Peyer's patch (tissue), 4 donors: ENCODE measurements around the gene POMT1. TPM values are rescaled to one million over a fixed set of nuclear protein-coding genes. Genes with fewer than 3 reads are reported as not detected.
A peak's percentile ranks its signal among the peaks of the same experiment; 100 is the strongest.

Source experiments
- DNase-seq, 3 donors: peaks; one replicate each; pipeline ENCODE4 v3.0.0-alpha.2; 2017 to 2019
- H3K27ac ChIP-seq, 4 donors: fragments of 200-600 bp; sonication (generic); one replicate each; pipeline ENCODE4 v1.5.1; 2016 to 2019
- H3K27me3 ChIP-seq, 2 donors: fragments of 200-600 bp; sonication (generic); one replicate each; pipeline ENCODE4 v1.5.1; 2019
- H3K36me3 ChIP-seq, 3 donors: fragments of 200-600 bp; sonication (generic); one replicate each; pipeline ENCODE4 v1.5.1; 2016 to 2019
- H3K4me1 ChIP-seq, 4 donors: fragments of 200-600 bp; sonication (generic); one replicate each; pipeline ENCODE4 v1.5.1; 2016 to 2019
- H3K4me3 ChIP-seq, 4 donors: fragments of 200-600 bp; sonication (generic); 1 replicate in 3 of 4; 2 replicates in 1 of 4; pipeline ENCODE4 v1.5.1; 2016 to 2019; ENCODE audit warnings: mild to moderate bottlenecking in 1 of 4
- H3K9me3 ChIP-seq, 4 donors: fragments of 200-600 bp; sonication (generic); one replicate each; pipeline ENCODE4 v1.5.1; 2016 to 2019; ENCODE audit warnings: mild to moderate bottlenecking in 1 of 4
- POLR2A ChIP-seq, 2 donors: fragments of 450-650 bp; IDR thresholded peaks; one replicate each; pipeline ENCODE4 v1.5.1; 2017; ENCODE audit warnings: antibody characterized with exemption in 2 of 2, mild to moderate bottlenecking in 2 of 2, moderate library complexity in 2 of 2
- total RNA-seq, 4 donors: library from RNA; depleted of rRNA; stranded (reverse); fragments of >200 nt; gene quantifications; one replicate each; pipeline ENCODE4 v1.1.0, GENCODE V29; 2016
- TF ChIP-seq, protein P1 (sequence below), 6 experiments: fragments of 450-650 bp in 4 of 6; fragments of 200-600 bp in 2 of 6; sonication (generic) in 1 of 6; IDR thresholded peaks; one replicate each; pipeline ENCODE4 v1.5.1; 2017 to 2019; ENCODE audit warnings: antibody characterized with exemption in 6 of 6, mild to moderate bottlenecking in 3 of 6, moderate library complexity in 1 of 6

The POMT1 gene
- total RNA-seq, 4 donors from 2014 or later: 37.1 to 94.8 (median 46.1) TPM

DNA sequence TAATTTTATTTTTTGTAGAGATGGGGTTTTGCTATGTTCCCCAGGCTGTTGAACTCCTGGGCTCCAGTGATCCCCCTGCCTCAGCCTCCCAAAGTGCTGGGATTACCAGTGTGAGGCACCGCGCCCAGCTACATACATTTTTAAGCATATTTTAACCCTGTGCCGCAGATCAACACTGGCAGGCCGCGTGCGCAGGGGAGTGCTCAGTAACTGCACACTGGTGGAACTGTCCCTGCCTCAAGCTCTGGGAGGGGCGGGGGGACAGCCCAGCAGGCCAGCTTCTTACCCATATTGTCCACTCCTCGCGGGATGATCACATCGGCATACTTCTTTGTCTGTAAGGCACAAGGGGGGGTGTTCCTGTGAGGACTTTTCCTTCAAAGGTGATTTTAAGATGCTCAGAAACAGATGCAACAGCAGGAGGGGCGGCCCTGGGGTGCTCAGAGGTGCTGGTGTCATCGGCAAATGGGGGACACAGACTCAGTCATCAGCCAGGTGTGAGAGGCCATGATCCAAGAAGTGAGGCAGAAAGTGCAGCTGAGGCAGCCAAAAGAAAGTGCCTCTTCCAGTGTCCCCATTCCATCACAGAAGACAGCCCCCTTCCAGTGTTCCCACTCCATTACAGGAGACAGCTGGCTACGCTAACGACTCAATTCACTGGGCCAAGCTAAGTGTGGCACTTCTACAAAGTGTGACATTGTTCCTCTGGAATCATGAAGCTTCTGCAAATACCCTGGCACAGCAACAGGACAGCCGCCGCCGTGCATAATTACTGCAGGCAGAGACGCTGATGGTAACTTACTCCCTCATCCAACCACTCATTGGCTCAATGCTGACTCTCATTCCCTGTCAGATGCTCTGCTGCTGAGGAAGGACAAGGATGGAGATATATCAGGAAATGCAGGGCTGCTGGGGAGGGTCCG, 23.2 kb downstream of the POMT1 start:
- peaks cover 0 to 88% (median 0%) of the 10 kb centered on the region in 3 donors for H3K36me3 ChIP-seq
- DNase-seq: no peak
- peaks cover 0 to 8% (median 7%) of the 10 kb centered on the region in 4 donors for H3K4me1 ChIP-seq
- no peak for TF ChIP-seq POLR2A (IDR thresholded peaks at IDR 0.05)
- TF ChIP-seq, protein P1, sequence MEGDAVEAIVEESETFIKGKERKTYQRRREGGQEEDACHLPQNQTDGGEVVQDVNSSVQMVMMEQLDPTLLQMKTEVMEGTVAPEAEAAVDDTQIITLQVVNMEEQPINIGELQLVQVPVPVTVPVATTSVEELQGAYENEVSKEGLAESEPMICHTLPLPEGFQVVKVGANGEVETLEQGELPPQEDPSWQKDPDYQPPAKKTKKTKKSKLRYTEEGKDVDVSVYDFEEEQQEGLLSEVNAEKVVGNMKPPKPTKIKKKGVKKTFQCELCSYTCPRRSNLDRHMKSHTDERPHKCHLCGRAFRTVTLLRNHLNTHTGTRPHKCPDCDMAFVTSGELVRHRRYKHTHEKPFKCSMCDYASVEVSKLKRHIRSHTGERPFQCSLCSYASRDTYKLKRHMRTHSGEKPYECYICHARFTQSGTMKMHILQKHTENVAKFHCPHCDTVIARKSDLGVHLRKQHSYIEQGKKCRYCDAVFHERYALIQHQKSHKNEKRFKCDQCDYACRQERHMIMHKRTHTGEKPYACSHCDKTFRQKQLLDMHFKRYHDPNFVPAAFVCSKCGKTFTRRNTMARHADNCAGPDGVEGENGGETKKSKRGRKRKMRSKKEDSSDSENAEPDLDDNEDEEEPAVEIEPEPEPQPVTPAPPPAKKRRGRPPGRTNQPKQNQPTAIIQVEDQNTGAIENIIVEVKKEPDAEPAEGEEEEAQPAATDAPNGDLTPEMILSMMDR (IDR thresholded peaks at IDR 0.05): no peak
- H3K27me3 ChIP-seq: no peaks in the 10 kb centered on the region
- no peak overlapping the region for H3K27ac ChIP-seq
- H3K4me3 ChIP-seq: no peak overlapping the region
- H3K9me3 ChIP-seq: no peaks in the 10 kb centered on the region

GRCh38 chr9:131528186-131528585, 25.5 kb downstream of the POMT1 start:
- Histone ChIP-seq H3K27ac (no peak overlapping the region), H3K4me3 (no peak overlapping the region), H3K4me1 (peaks cover 0 to 14% (median 8%) of the 10 kb centered on the region in 4 donors), H3K27me3 (no peaks in the 10 kb centered on the region), H3K9me3 (no peaks in the 10 kb centered on the region), H3K36me3 (peaks cover 0 to 66% (median 0%) of the 10 kb centered on the region in 3 donors)
- TF ChIP-seq, protein P1 (IDR thresholded peaks at IDR 0.05): no peak
- no peak for TF ChIP-seq POLR2A (IDR thresholded peaks at IDR 0.05)
- no peak for DNase-seq

DNA sequence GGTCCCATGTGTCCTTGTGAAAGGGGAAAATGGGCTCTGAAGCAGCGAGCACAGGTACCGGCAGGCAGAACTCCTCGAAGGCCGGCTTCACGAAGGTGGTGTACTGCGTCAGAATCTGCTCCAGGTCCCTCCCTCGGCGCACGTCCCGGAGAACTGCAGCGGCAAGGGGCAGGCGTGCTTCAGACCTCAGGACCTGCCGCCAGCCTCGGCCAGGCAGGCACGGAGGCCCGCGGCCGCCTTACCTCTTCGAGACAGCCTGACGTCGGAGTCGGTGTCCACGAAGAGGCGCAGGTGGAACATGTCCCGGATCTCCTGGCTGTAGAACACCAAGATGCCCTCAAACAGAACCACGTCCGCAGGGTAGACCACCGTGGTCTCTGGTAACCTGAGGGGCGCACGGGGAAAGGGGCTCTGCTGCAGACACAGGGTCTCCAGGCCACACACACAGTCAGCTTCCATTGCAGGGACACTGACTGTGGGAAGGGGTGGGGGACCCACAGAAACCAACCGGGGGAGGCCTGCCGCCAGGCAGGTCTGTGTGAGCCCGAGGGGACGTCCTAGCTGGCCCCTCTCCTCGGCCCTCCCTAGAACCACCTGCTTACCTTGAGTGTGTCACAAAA, 26.3 kb downstream of the POMT1 start:
- H3K27ac ChIP-seq: no peak overlapping the region
- no peaks in the 10 kb centered on the region for H3K27me3 ChIP-seq
- H3K4me3 ChIP-seq: no peak overlapping the region
- peaks cover 0 to 14% (median 8%) of the 10 kb centered on the region in 4 donors for H3K4me1 ChIP-seq
- TF ChIP-seq, protein P1 (IDR thresholded peaks at IDR 0.05): no peak
- TF ChIP-seq POLR2A (IDR thresholded peaks at IDR 0.05): no peak
- no peaks in the 10 kb centered on the region for H3K9me3 ChIP-seq
- DNase-seq: no peak
- peaks cover 0 to 58% (median 0%) of the 10 kb centered on the region in 3 donors for H3K36me3 ChIP-seq

DNA sequence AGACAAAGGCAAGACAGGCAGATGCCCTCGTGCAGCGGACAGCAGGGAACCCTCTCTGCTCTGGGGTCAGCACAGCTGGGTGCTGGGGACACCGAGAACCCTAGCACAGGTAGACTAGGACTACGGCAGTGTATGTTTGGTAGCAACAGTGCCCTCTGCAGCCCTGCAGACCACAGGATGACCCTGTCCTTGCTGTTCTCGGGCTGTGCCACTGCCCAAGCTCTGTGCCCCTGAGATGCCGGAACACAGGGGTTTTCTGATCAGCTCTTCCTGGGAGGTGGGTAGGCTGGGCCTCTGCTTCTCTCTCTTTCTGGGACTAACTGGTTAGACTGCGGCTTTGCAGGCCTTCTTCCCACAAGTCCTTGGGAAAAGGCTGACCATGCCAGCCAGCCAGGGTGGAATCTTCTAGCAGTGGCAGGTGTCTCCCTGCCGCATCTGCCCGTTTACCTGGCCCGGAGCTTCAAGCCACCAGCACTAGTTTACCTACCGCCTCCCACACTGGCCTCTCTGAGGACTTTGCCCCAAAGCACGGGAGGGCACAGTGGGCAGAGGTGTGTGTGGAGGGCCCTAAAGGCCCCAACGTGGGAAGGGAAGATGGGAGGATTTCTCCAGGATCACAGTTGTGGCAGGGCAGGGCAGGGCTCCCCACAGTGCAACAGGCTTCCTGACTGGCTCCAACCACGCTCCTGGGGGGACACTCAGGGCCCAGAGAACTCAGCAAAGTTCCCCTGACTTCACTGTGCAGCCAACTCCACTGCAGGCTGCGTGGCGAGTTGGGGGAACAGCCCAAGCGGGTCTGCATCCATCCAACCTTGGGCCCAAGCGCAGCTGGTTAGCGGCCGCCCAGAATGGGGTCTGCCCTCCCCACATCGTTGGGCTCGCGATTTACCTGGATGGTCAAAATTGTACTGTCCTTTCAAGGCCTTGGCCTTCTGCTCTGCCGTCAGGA, 27.2 kb downstream of the POMT1 start:
- Histone ChIP-seq H3K4me3 (peak overlapping the region; percentile 67 to 100 (median 86)), H3K27me3 (no peaks in the 10 kb centered on the region), H3K4me1 (peaks cover 0 to 14% (median 8%) of the 10 kb centered on the region in 4 donors), H3K36me3 (peaks cover 0 to 49% (median 0%) of the 10 kb centered on the region in 3 donors), H3K27ac (peak overlapping the region; percentile 71 to 89 (median 77)), H3K9me3 (no peaks in the 10 kb centered on the region)
- TF ChIP-seq, protein P1 (IDR thresholded peaks at IDR 0.05): no peak
- TF ChIP-seq POLR2A (IDR thresholded peaks at IDR 0.05): no peak
- DNase-seq: no peak

DNA sequence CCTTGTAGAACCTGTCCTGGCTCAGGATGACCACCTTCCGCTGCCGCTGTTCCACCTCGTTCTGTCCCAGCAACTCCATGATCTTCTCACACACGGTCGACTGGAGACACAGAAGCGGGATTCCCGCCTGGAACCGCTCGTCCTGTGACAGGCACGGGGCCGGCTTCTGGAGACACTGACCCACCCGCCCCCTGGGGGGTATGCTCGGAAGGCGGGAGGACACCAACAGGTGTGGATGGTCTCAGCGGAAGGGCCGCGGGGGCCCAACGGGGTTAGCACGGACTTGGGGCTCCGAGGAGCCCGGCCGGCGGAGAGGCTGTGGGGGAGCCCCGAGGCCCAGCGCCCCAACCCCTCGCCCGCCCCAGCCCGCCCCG, 27.8 kb downstream of the POMT1 start:
- Histone ChIP-seq H3K4me1 (peaks cover 0 to 14% (median 8%) of the 10 kb centered on the region in 4 donors), H3K27ac (peak overlapping the region; percentile 71 to 89 (median 77)), H3K4me3 (peak overlapping the region; percentile 67 to 100 (median 86)), H3K27me3 (no peaks in the 10 kb centered on the region), H3K9me3 (no peaks in the 10 kb centered on the region), H3K36me3 (peaks cover 0 to 42% (median 0%) of the 10 kb centered on the region in 3 donors)
- peak; percentile 27 to 63 (median 58) for DNase-seq
- TF ChIP-seq POLR2A (IDR thresholded peaks at IDR 0.05): no peak
- TF ChIP-seq, protein P1 (IDR thresholded peaks at IDR 0.05): peak in 3 of 6 experiments; percentile 9 to 20 (median 12)
